Thyroid gland (tissue), 4 donors: ENCODE measurements around the gene CAPN14.

Experiments used
- POLR2A ChIP-seq, 2 donors: fragments of 450-650 bp; IDR thresholded peaks; one replicate each; pipeline ENCODE4 v1.6.1; 2017; ENCODE audit warnings: antibody characterized with exemption in 2 of 2, mild to moderate bottlenecking in 2 of 2, moderate library complexity in 1 of 2
- TF ChIP-seq, protein P1 (sequence below), 6 experiments: fragments of 200-600 bp in 3 of 6; fragments of 450-650 bp in 3 of 6; sonication (generic) in 3 of 6; IDR thresholded peaks; one replicate each; pipeline ENCODE4 v1.5.1; 2016 to 2019; ENCODE audit warnings: antibody characterized with exemption in 6 of 6, mild to moderate bottlenecking in 2 of 6, inconsistent platforms in 1 of 6, moderate library complexity in 1 of 6

DNA sequence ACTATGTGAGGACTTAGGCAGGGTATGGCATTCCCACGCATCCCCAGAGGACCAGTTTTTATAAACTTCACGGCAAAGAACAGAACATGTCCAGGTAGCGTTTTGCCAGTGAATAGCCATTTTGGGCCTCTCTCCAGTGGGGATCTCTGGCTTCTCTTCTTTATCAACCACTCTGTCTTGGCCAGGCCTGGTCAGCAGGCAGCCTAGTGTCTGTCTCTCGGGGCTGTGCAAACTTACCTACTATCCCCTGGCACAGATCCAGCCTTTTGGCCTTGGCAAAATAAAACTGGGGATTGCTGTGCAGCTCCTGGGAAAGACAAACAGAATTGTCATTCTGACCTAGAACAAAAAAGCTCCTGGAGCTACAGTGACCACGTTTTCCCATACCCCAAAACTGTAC is 14.5 kb downstream of the CAPN14 start:
- TF ChIP-seq POLR2A (IDR thresholded peaks at IDR 0.05): no peak
- TF ChIP-seq, protein P1, sequence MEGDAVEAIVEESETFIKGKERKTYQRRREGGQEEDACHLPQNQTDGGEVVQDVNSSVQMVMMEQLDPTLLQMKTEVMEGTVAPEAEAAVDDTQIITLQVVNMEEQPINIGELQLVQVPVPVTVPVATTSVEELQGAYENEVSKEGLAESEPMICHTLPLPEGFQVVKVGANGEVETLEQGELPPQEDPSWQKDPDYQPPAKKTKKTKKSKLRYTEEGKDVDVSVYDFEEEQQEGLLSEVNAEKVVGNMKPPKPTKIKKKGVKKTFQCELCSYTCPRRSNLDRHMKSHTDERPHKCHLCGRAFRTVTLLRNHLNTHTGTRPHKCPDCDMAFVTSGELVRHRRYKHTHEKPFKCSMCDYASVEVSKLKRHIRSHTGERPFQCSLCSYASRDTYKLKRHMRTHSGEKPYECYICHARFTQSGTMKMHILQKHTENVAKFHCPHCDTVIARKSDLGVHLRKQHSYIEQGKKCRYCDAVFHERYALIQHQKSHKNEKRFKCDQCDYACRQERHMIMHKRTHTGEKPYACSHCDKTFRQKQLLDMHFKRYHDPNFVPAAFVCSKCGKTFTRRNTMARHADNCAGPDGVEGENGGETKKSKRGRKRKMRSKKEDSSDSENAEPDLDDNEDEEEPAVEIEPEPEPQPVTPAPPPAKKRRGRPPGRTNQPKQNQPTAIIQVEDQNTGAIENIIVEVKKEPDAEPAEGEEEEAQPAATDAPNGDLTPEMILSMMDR (IDR thresholded peaks at IDR 0.05): no peak
